ENCODE results near the gene NMNAT2. TPM values are rescaled to one million over a fixed set of nuclear protein-coding genes. Genes with fewer than 3 reads are reported as not detected.

Gene NMNAT2
- total and polyA plus RNA-seq, 2 of the 4 experiments (the other 2 are of a cell fraction): 0.36 to 2.4 TPM

- Histone ChIP-seq H3K18ac (ENCODE audit: low read depth, low read length) (no peak overlapping the region), H3K23ac (ENCODE audit: low read depth, low read length) (no peak overlapping the region), H3K9me3 (ENCODE audit: control insufficient read depth, insufficient read depth, low read length) (no peaks in the 10 kb centered on the region), H3K27me3 (ENCODE audit: control insufficient read depth, insufficient read depth, low read length) (peaks cover 15% of the 10 kb centered on the region), H3K4ac (ENCODE audit: low read depth, low read length) (no peak overlapping the region), H3K36me3 (ENCODE audit: control insufficient read depth, insufficient read depth, low read length) (no peaks in the 10 kb centered on the region), H2AK5ac (ENCODE audit: low read depth, low read length) (no peak overlapping the region), H3K14ac (replicated peaks; ENCODE audit: low read depth, low read length) (no peak overlapping the region), H2BK20ac (ENCODE audit: low read depth, low read length) (no peak overlapping the region), H4K8ac (ENCODE audit: low read depth in 2 of 2, low read length in 2 of 2) (no peak overlapping the region), H2BK120ac (ENCODE audit: low read depth, low read length) (no peak overlapping the region), H4K20me1 (ENCODE audit: insufficient read depth, low read length) (no peaks in the 10 kb centered on the region), H3K79me1 (ENCODE audit: low read depth in 1 of 2, low read length in 2 of 2) (no peaks in the 10 kb centered on the region), H3K9me1 (ENCODE audit: insufficient read depth, low read length) (no peaks in the 10 kb centered on the region), H2BK15ac (ENCODE audit: low read depth, low read length) (no peak overlapping the region), H3K4me3 (ENCODE audit: insufficient read depth, low read depth, low read length) (no peak overlapping the region), H3K9ac (ENCODE audit: low read depth, low read length) (no peak overlapping the region), H2AFZ (replicated peaks; ENCODE audit: low read length, poor library complexity) (no peak overlapping the region), H2BK5ac (ENCODE audit: low read depth, low read length, poor library complexity, severe bottlenecking) (no peak overlapping the region), H2AK9ac (replicated peaks; ENCODE audit: low read depth, low read length, poor library complexity) (no peak overlapping the region), H3K56ac (ENCODE audit: extremely low read depth, insufficient read depth, low read length) (no peak overlapping the region), H3K4me1 (ENCODE audit: control insufficient read depth, insufficient read depth, low read length) (no peaks in the 10 kb centered on the region), H4K91ac (ENCODE audit: insufficient read depth, low read depth, low read length) (no peak overlapping the region), H3K27ac (ENCODE audit: insufficient read depth, low read length) (no peak overlapping the region), H4K5ac (ENCODE audit: low read depth, low read length) (no peak overlapping the region), H3K4me2 (ENCODE audit: low read depth, low read length) (no peak overlapping the region)
- no peak for ATAC-seq (ENCODE audit: low read depth)
- DNase-seq: no peak
- intact Hi-C loops (cut with micrococcal nuclease) (no loop called here), dilution Hi-C loops (cut with HindIII; ENCODE audit: low sequenced_read_pairs, unreplicated experiment) (no loop called here), in situ Hi-C loops (cut with MboI; ENCODE audit: low sequenced_read_pairs) (no loop called here)
- TF ChIP-seq BHLHE40 (IDR thresholded peaks at IDR 0.05; ENCODE audit: low read depth, low read length): no peak
- no peak for TF ChIP-seq RFX5 (IDR thresholded peaks at IDR 0.05; ENCODE audit: low read depth, low read length)
- no peak for TF ChIP-seq RCOR1 (IDR thresholded peaks at IDR 0.05; ENCODE audit: insufficient replicate concordance, low read length)
- TF ChIP-seq RAD21 (IDR thresholded peaks at IDR 0.05; ENCODE audit: low read length): no peak
- WGBS, 2 experiments (ENCODE audit: extremely low coverage in 2 of 2, insufficient read length in 1 of 2): no CpG with 5 or more reads among the region's 2 CpGs
- no TSS peak for BruUV-seq (replicated peaks)
- CTCF ChIA-PET: no interaction called here
- POLR2A ChIA-PET (ENCODE audit: unreplicated experiment): no interaction called here
Observed at GRCh38 chr1:183411091-183411490, 7.1 kb downstream of the NMNAT2 start.

All from IMR-90 (cell line).